B cell (primary cell): ENCODE data around the gene TOP2B.

Source experiments
- CTCF ChIP-seq: fragments of 200-600 bp; IDR thresholded peaks from one replicate; pipeline ENCODE4 v1.8.0; 2022; ENCODE audit warnings: antibody characterized with exemption, mild to moderate bottlenecking
- EZH2 ChIP-seq: IDR thresholded peaks from 2 replicates; pipeline ENCODE4 v1.6.1; 2012; ENCODE audit warnings: borderline replicate concordance, low read depth, mild to moderate bottlenecking, moderate library complexity, low read length; ENCODE audit not compliant: insufficient read depth, poor library complexity, severe bottlenecking

GRCh38 chr3:25586553-25586952, 78.2 kb downstream of the TOP2B start:
- TF ChIP-seq CTCF, result no peak
- no peak for TF ChIP-seq EZH2
